GM19035 (cell line): ENCODE data around the gene PARVG.

Source experiments
- ATAC-seq: cut with Tn5 transposase; IDR thresholded peaks from one replicate; pipeline ENCODE4 v1.9.1; 2021; ENCODE audit not compliant: unreplicated experiment

The PARVG gene

DNA sequence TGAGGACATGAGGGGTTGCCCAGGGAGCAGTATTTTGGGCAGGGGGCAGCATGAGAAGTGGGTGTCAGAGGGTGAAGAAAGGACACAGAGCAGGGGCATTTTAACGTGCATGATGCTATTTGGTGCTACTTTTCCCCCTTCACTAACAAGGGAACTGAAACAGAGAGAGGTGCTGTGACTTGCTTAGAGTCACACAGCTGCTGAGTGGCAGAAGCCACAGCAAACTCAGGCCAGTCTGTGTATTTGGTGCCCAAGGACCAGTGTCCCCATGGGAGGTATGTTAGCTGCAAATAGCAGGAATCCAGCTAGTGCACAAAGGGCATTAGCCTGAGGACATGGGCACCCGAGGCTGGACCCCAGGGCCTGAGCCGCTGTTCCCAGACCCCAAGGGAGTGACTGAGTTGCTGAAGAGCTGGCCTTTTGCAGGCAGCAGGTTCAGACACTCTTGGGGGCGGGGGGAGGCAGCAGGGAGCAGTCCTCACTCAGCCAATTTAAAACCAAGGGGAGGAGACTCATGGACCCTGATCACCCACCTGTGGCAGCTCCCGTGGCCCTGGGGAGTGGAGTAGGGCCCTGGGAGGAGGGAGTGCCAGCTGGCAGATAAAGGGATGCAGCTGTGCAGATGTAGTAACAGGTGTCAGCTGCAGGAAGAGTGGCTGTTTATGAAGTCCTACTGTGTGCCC lies 14.6 kb downstream of the PARVG start:
- no peak for ATAC-seq

DNA sequence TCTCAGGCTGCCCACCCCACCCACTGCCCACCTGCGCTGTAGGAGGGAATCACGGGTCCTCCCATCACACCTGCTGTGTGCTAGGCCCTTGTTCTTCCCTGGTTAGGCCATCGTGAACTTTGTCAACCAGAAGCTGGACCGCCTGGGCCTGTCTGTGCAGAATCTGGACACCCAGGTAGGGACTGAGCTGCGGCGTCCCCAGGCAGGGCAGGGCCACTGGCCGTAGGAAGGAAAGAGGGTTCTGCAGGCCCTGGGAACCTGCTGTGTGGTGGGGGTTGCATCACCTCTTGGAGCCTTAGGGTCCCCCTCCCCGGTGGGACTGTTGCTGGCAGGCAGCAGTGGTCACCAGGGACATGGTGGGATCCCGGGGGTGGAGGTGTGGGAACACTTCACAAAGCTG lies 15.5 kb downstream of the PARVG start:
- ATAC-seq: no peak

DNA sequence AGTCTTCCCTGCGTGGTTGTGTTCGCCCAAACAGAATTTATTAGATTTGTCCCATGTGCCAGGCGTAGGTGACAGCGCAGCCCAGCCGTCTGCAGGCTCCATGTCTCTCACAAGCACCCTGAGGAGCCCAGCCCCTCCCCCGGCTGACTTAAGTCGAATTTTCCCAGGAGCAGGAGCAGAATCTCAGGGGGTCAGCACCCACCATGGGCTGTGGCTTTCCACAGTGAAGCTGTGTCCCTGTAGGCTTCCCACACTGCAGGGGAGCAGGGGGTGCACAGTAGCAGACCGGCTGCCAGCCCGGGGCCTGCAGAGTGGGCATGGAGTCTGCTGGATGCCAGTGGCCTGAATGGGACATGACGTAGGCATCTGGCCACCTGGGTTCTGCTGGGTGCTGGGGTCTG lies 16.0 kb downstream of the PARVG start:
- no peak for ATAC-seq

DNA sequence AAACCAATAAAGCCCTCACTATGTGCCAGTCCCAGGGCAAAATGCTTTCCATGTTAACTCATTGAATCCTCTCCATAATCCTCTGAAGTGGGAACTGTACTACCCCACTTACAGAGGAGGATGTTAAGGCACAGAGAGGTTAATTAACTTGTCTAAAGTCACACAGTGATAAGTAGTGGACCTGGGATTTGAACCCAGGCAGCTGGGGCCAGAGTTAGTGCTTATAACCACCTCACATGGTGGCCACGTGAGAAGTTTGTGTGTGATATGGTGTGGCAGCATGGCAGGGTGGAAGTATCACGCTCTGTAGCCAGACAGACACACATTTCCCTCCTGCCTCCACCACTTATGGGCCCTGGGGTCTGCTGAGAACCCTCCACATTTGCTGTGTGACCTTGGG lies 16.5 kb downstream of the PARVG start:
- ATAC-seq: no peak

DNA sequence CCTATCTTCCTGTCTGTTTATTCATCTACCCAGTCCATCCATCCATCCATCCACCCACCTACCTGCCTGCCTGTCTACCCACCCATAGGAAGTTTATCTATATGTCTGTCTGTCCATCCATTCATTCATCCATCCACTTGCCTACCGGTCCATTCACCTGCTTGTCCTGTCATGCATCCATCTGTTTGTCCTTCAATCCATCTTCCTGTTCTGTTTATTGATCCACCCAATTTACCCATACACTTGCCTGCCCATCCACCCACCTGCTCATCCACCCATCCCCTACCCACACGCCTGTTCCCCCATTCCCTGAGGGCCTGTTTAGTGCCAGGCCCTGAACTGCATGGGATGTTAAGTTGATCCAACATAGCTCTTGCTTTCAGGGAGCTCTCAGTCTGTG lies 18.4 kb downstream of the PARVG start:
- ATAC-seq: no peak

DNA sequence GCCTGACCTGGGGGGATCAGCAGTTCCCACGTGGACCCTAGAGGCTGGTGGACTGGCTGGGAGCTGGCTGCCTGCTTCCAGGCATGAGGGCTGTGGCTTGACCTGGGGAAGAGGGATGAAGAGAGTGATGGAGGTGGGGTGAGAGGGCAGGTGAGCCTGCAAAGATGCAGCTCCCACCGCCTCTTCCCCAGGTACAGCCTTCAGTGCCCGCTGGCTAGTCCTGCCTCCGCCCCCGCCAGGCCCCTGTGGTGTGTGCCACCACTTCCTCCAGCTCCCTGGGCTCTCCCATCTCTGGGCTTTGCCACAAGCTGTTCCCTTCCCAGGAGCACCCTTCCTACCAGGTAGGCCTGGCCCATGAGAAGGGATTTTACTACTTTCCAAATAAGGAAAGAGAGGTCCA lies 19.1 kb downstream of the PARVG start:
- ATAC-seq: no peak

DNA sequence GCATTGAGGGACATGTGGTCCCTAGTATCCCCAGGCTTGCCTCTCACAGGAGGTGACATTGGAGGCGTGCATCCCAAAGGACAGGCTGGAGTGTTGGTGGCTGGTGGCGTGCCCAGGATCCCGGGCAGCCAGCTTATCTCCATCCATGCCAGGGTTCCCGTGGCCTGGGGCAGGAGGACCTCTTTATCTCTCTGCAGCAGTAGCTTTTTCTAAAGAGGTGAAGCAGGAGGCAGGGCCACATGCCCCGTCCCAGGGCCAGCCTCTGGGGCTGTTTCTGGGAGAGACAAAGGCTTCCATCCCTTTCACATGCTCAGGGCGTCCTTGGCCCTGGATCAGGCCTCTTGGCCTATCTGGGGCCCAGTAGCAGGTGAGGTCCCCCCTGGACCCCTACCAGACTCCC lies 19.7 kb downstream of the PARVG start:
- ATAC-seq: no peak

DNA sequence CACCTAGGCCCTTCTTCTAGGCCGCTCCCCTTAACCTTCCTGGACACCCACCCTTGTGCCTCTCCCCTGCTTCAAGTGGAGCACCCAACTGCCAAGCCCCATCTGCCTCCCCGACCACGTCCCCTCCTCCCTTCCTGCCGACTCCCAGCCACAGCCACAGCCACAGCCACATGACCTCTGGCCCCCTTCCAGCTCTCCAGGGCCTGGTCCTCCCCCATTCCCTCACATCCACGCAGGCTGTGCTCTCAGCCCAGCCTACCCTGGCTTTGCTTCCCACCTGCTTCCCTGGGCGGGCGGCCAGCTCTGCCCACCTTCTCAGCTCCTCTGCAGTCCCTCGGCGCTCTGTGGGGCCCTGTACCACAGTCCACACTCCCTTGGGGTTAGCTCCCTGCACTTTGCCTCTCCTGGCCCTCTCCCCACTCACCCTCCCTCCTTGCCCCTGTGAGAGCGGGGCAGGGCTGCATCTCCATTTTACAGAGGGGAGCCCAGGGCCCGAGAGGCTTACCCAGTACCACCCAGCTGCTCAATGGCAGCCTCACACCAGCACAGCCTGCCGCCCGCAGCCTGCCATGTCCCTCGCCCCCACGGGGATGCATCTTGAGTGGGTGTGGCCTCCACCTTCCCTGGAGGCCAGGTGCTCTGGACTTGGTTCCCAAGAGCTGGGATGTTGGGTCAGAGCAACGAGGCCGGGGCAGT lies 20.3 kb downstream of the PARVG start:
- ATAC-seq: no peak

DNA sequence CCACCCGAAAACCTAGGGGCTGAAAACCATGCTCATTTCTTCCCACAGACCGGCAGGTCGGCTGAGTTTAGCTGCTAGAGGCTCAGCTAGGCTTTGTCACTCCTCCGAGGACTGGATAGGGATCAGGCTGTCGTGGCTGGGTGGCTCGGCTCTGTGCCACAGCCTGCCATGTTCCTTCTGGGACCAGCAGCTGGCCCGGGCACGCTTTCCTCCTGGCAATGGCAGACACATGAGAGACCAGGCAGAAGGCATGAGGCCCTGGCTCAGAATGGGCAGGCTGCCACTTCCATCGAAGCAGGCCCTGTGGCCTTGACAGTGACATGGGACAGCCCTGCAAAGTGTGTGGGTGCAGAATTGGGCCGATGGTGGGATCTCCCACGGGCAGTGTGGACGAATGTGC lies 20.9 kb downstream of the PARVG start:
- no peak for ATAC-seq

DNA sequence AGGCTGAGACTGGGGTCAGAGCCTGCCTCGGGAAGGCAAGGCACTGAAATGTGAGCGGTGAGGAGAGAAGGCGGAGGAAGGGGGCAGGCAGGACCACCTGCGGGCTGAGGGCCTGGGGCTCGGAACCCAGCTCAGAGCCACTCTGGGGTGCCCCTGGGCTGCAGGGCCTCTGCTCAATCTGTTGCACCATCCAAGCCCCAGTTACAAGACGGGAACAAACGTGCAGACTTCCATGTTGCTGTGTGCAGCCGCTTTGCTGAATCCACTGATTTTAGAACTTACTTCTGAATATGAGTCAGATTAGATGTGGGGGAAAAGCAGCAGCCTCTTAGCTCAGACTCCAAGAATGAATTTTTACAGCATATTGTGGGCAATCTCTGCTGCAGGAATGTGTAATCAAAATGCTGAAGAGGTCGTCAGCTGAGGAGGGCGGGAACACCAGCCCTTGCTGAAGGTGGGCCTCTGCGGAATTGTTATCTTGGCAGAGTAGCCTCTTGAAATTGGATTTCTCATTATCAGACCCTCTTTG lies 21.6 kb downstream of the PARVG start:
- no peak for ATAC-seq

DNA sequence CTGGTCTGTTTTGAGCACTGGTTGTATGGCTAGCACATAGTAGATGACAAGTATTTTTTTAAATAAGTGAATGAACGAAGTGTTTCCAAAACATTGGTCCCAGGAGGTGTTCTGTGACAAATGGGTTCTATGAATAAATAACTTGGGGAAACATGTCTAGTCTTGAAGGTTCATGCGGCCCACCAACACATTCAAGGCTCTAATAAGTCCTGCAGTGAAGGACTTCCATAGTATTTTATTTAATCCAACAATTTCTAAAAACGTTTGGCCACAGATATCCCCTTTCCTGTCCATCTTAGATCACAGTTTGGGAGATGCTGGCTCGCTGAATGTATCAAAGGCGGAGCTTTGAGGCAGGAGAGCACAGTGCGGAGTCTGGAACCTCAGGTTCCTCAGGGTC lies 22.5 kb downstream of the PARVG start:
- ATAC-seq: no peak

DNA sequence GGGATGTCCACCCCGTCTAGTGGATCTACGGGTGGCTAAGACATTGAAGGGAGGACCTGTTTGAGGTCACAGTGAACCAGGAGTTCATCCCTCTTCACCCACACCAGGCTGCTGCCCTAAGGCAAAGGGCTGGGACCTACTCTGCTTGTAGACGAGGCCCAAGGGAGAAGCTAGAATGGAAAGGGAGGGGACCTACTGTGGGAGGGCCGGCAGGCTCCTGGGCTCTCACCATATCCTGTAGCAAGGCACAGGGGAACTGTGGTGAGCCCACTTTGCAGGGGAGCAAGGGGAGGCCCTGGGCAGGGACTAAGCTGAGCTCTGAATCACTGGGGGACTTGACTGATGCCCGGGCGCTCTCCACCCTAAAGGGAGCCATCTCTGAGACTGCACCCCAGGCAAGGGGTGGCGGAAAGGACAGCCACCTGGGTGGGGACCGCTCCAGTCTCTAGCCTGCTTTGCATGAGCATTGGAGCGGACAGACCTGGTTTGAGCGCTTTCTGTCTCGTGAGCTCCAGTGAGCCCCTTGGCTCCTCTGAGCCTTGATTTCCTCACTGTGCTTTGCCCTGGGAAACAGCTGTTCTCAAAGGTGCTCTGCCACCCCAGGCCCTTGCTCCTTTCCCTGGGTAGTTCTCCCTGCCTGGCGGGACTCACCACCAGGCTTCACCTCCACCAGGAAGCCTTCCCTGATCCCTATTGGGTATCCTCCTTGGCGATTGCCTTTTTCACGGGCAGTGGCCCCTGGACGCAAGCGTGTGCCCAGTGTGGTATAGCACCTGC lies 24.2 kb downstream of the PARVG start:
- no peak for ATAC-seq

DNA sequence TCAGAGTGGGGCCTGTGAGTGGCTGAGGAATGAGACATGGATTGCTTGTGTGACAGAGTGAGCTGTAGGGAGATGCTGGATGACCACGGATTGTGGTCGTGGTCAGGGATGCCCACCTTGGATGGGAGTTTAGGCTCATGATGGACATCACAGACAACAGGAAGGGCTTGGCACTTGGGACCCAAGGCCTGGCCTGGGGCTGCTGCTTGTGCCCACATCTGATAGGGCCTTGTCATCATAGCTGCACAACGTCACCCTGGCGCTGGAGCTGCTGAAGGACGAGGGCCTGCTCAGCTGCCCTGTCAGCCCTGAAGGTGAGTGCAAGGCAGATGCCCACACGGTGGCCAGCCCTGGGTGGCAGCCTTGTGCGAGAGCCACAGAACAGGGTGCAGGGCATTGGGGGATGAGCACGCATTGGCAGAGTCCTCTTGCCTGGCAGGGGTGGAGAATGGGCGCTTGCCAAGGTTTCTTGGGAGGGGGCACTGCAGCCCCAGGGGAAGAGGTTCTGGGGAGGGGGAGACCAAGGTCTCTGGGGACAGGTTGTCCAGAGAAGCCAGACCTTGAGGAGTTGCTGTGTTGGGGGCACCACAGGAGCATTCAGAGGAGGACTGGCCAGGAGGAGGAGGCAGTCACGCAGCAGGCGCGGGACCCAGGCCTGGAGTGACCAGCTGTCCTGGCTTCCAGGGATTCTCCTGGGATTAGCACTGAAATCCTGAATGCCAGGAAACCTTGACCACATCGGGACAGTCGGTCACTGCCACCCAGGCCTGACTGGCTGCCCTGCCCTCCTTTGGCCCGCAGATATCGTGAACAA lies 25.0 kb downstream of the PARVG start:
- ATAC-seq: no peak

DNA sequence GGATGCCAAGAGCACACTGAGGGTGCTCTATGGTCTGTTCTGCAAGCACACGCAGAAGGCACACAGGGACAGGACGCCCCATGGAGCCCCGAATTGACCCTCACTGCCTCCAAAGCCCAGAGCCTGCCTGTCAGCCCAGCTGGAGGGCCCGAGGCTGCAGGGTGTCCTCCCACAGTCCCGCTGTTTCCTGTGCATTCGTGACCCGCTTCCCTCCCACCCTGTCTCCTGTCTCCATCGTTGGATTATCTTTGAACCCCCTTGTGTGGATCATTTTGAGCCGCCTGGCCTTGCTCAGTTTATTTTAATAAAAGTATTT lies 25.6 kb downstream of the PARVG start:
- ATAC-seq: no peak

DNA sequence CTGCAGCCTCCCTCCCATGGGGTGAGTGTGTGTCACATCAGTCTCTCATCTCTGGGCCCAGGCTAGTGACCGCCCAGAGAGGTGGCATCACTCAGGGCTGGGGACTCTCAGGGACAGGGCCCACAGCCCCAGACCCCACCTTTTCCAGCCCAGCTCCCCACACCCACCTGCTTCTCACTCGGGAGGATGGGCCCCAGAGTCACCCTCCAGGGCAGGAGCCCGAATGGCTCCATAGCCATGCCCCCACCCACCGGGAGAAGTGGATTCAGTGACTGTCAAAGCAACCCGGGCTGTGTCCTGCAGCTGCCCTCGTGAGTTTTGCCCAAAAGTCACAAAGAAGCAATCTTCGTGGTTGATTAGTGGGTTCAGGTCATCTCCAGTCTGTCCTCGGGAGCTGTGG lies 26.0 kb downstream of the PARVG start:
- no peak for ATAC-seq

DNA sequence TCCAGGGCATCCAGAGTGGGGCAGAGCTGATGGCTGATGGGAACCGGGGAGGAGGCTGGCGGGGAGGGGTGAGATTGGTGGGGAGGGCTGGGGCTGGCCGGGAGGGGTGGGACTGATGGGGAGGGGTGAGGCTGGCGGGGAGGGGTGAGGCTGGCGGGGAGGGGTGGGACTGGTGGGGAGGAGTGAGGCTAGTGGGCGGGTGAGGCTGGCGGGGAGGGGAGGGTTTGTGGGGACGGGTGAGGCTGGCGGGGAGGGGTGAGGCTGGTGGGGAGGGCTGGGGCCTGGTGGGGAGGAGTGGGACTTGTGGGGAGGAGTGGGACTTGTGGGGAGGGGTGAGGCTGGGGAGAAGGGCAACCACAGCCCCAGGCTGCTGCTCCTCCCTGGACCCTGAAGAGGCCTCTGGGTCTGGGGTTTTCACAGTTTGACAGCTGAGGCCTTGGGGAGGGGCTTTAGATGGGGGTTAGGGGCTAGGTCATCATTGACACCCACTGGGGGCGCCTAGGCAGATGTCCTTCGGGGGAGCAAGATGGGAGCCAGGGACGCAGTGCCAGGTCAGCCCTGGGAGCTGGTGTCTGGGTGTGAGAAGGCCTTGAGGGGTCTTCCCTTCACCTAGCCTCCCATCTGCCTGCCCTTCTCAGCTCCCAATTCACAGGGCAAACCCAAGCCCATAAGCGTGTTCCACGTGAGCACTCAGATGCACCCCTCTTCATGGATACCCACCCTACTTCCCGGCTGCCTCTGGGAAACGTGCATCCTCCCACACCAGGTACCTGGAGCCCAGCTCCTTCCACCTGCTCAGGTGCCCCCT lies 26.7 kb downstream of the PARVG start:
- no peak for ATAC-seq

DNA sequence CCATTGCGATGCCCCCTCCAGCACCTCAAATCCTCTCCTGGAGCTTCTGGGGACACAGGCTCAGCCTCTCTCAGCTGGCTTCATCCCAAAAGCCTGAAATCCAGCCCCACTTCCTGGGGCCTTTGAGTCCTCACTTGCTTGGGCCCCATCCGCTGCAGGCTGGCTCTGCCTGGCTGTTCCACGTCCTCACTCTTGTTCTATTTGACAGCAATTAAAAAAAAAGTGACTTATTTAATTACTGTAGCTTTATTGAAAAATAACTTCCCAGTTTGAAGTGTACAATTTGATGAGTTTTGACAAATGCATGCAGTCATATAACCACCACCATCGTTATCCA lies 27.2 kb downstream of the PARVG start:
- ATAC-seq: no peak

DNA sequence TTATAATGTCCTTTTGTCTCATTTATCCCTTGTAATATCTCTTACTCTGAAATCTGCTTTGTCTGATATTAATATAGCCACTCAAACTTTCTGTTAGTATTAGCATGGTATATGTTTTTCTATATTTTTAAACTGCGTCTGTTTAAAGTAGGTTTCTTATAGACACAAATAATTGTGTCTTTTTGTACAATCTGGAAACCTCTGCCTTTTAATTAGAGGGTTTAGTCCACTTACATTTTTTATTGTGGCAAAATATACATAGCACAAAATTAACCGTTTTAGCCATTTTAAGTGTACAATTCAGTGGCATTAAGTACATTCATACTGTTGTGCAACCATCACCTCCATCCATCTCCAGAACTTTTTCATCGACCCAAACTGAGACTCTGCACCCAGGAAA lies 28.6 kb downstream of the PARVG start:
- no peak for ATAC-seq

DNA sequence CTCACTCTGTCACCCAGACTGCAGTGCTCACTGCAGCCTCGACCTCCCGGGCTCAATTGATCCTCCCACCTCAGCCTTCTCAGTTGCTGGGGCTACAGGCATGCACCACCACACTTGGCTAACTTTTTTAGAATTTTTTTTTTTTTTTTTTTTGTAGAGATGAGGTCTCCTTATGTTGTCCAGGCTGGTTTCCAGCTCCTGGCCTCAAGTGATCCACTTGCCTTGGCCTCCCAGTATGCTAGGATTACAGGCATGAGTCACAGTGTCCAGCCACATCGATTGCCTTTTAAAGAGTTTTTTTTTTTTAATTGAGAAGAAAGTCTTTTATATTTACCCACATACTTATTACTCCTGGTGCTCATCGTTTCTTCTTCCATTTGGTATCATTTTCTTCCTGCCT lies 30.0 kb downstream of the PARVG start:
- no peak for ATAC-seq

DNA sequence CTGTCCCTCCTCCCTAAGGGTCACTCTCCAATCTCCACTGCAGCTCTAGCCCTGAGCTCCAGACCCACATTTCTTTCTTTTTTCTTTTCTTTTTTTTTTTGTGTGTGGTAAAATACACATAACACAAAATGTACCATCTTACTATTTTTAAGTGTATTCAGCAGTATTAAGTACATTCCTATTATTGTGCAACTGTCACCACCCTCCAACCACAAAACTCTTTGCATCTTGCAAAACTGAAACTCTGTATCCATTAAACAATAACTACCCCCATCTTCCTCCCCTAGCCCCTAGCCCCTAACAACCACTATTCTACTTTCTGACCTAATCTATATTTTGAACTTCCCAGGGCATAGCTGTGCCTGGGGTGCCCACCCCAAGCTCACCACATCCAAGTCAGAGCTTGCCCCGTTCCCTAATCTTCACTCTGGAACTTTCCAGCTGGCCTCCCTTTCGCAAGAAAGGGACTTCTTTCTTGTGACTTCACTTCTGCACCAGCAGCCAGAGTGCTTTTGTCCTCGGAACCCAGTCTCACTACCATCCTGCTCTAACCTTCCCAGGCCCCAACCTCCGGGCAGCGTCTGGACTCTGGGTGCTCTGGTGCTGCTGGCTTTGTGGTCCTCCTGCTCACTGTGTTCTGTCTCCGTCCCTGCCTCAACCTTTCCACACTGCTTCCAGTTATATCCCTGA lies 30.7 kb downstream of the PARVG start:
- no peak for ATAC-seq
